Body of pancreas (tissue), 4 donors: ENCODE results near the gene B4GALNT3.

Source experiments
- POLR2A ChIP-seq, 3 donors: fragments of 450-650 bp; IDR thresholded peaks; one replicate each; pipeline ENCODE4 v1.6.1; 2016; ENCODE audit warnings: antibody characterized with exemption in 3 of 3, mild to moderate bottlenecking in 2 of 3
- TF ChIP-seq, protein P1 (sequence below), 7 experiments: fragments of 450-650 bp in 4 of 7; fragments of 200-600 bp in 3 of 7; sonication (generic) in 3 of 7; IDR thresholded peaks; one replicate each; pipeline ENCODE4 v1.5.1; 2016 to 2019; ENCODE audit warnings: antibody characterized with exemption in 7 of 7

DNA sequence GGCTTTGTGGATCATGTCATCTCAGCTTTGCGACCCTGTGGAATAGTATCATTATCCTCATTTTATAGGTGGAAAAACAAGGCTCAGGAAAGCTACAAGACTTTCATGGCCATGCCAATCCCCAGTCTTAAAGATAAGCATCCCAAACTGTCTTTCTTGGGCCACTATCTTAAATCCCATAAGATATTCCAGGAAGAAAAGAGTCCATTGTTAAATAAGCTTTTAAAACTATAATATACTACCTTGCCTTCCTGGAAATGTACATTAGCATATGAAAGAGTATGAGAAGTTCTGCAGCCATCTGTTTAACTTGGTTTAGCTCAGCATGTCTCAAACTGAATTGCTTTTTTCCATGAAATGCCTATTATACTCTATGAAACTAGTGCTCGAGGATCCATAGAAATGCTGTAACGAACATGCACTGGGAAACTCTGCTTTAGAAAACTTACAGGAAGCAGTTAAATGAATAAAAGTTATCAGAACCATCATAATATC is 77.1 kb downstream of the B4GALNT3 start:
- TF ChIP-seq, protein P1, sequence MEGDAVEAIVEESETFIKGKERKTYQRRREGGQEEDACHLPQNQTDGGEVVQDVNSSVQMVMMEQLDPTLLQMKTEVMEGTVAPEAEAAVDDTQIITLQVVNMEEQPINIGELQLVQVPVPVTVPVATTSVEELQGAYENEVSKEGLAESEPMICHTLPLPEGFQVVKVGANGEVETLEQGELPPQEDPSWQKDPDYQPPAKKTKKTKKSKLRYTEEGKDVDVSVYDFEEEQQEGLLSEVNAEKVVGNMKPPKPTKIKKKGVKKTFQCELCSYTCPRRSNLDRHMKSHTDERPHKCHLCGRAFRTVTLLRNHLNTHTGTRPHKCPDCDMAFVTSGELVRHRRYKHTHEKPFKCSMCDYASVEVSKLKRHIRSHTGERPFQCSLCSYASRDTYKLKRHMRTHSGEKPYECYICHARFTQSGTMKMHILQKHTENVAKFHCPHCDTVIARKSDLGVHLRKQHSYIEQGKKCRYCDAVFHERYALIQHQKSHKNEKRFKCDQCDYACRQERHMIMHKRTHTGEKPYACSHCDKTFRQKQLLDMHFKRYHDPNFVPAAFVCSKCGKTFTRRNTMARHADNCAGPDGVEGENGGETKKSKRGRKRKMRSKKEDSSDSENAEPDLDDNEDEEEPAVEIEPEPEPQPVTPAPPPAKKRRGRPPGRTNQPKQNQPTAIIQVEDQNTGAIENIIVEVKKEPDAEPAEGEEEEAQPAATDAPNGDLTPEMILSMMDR (IDR thresholded peaks at IDR 0.05): no peak
- TF ChIP-seq POLR2A (IDR thresholded peaks at IDR 0.05): no peak
